Measurements from ENCODE around the gene SLF2. TPM values are rescaled to one million over a fixed set of nuclear protein-coding genes. Genes with fewer than 3 reads are reported as not detected.
A peak's percentile ranks its signal among the peaks of the same experiment; 100 is the strongest.

SLF2 gene
- total RNA-seq, 1 experiment from 2014 or later = 32.0 TPM

DNA sequence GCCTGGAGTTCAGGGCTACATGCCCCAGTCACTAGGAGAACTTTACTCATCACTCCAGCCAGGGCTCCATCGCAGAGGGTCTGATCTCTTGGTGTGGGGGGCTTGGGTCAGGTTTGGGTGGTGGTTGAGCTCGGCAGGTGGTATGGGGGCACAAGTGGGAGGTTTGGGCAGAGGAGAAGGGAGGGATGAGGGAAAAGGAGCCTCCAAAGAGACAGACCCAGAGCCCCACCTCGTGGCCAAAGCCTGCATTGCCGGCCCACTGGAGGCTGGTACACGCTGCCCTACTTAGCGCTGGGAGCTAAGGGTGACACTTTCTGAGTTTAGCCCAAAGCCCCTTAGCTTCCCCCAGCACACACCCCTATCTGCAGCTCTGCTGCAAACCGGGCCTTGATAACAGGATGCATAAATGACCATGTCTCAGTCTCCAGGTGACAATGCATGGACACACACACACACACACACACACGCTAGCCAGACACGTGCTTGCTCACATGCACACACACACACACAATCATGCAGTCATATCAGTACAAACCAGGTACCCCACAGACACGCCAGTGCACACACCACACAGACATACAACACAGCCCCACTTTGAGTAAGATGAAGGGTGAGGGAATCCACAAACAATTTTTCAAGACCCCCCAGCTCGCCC lies 101.6 kb downstream of the SLF2 start:
- peak; percentile 63 for DNase-seq (ENCODE audit: low read depth)

Other genes with a start within 250 kb of the SLF2 start
- 0.30 TPM in 1 of 2 replicates, not detected in the other for gene PAX2, start 167.4 kb upstream of the SLF2 start, total RNA-seq (2014; rRNA removed; shearing (Covaris generic))
- 0.12 and 0.17 TPM in 2 replicates for gene SEMA4G, start 56.5 kb downstream of the SLF2 start, total RNA-seq (2014; rRNA removed; shearing (Covaris generic))
- 78.0 and 80.2 TPM in 2 replicates for gene MRPL43, start 74.5 kb downstream of the SLF2 start, total RNA-seq (2014; rRNA removed; shearing (Covaris generic))
- 5.4 and 9.6 TPM in 2 replicates for gene TWNK, start 74.6 kb downstream of the SLF2 start, total RNA-seq (2014; rRNA removed; shearing (Covaris generic))
- gene LZTS2, start 86.8 kb downstream of the SLF2 start, total RNA-seq (2014; rRNA removed; shearing (Covaris generic)) = 25.8 and 61.5 TPM in 2 replicates
- gene PDZD7, start 118.2 kb downstream of the SLF2 start, total RNA-seq (2014; rRNA removed; shearing (Covaris generic)) = 0.27 and 1.6 TPM in 2 replicates
- gene SFXN3, start 118.3 kb downstream of the SLF2 start, total RNA-seq (2014; rRNA removed; shearing (Covaris generic)) = 38.7 and 58.0 TPM in 2 replicates
- 6.7 and 12.5 TPM in 2 replicates for gene KAZALD1, start 149.0 kb downstream of the SLF2 start, total RNA-seq (2014; rRNA removed; shearing (Covaris generic))
- not detected in 2 replicates for gene TLX1, start 218.3 kb downstream of the SLF2 start, total RNA-seq (2014; rRNA removed; shearing (Covaris generic))